ENCODE results near the gene PEF1. TPM values are rescaled to one million over a fixed set of nuclear protein-coding genes. Genes with fewer than 3 reads are reported as not detected.

PEF1 gene
- total RNA-seq, 1 donor from 2014 or later: 42.8 TPM

GRCh38 chr1:31657020-31657804 lies 12.5 kb upstream of the PEF1 start:
- Mint-ChIP-seq H3K27ac (no peak overlapping the region), H3K36me3 (ENCODE audit: insufficient read depth) (no peaks in the 10 kb centered on the region)

GRCh38 chr1:31655756-31656155 lies 11.1 kb upstream of the PEF1 start:
- Mint-ChIP-seq H3K27ac (peak overlapping the region; percentile 17), H3K36me3 (ENCODE audit: insufficient read depth) (no peaks in the 10 kb centered on the region), H3K27me3 (peaks cover 8% of the 10 kb centered on the region), H3K9me3 (ENCODE audit: low read depth) (no peaks in the 10 kb centered on the region), H3K4me1 (ENCODE audit: low read depth) (peaks cover 17% of the 10 kb centered on the region), H3K4me3 (ENCODE audit: low read depth) (no peak overlapping the region)
- no peak for TF ChIP-seq CTCF (IDR thresholded peaks at IDR 0.05; ENCODE audit: unreplicated experiment)
- DNase-seq (ENCODE audit: low spot score, unreplicated experiment): no peak

More at GRCh38 chr1:31657020-31657804, 12.5 kb upstream of the PEF1 start:
- Mint-ChIP-seq H3K27me3 (peaks cover 8% of the 10 kb centered on the region), H3K4me3 (ENCODE audit: low read depth) (no peak overlapping the region), H3K4me1 (ENCODE audit: low read depth) (peaks cover 12% of the 10 kb centered on the region), H3K9me3 (ENCODE audit: low read depth) (no peaks in the 10 kb centered on the region)
- no peak for TF ChIP-seq CTCF (IDR thresholded peaks at IDR 0.05; ENCODE audit: unreplicated experiment)
- no peak for DNase-seq (ENCODE audit: low spot score, unreplicated experiment)

GRCh38 chr1:31655104-31655503 lies 10.4 kb upstream of the PEF1 start:
- peaks cover 18% of the 10 kb centered on the region for H3K4me1 Mint-ChIP-seq (ENCODE audit: low read depth)
- no peak overlapping the region for H3K27ac Mint-ChIP-seq
- H3K9me3 Mint-ChIP-seq (ENCODE audit: low read depth): no peaks in the 10 kb centered on the region
- TF ChIP-seq CTCF (IDR thresholded peaks at IDR 0.05; ENCODE audit: unreplicated experiment): no peak
- H3K4me3 Mint-ChIP-seq (ENCODE audit: low read depth): no peak overlapping the region
- no peak for DNase-seq (ENCODE audit: low spot score, unreplicated experiment)
- H3K27me3 Mint-ChIP-seq: peaks cover 6% of the 10 kb centered on the region
- H3K36me3 Mint-ChIP-seq (ENCODE audit: insufficient read depth): no peaks in the 10 kb centered on the region

- Mint-ChIP-seq H3K36me3 (ENCODE audit: insufficient read depth) (no peaks in the 10 kb centered on the region), H3K9me3 (ENCODE audit: low read depth) (no peaks in the 10 kb centered on the region), H3K4me3 (ENCODE audit: low read depth) (no peak overlapping the region), H3K4me1 (ENCODE audit: low read depth) (peaks cover 18% of the 10 kb centered on the region), H3K27me3 (peaks cover 4% of the 10 kb centered on the region), H3K27ac (no peak overlapping the region)
- DNase-seq (ENCODE audit: low spot score, unreplicated experiment): no peak
- TF ChIP-seq CTCF (IDR thresholded peaks at IDR 0.05; ENCODE audit: unreplicated experiment): no peak
Measured at GRCh38 chr1:31654474-31654776, 9.7 kb upstream of the PEF1 start.

GRCh38 chr1:31653717-31654473 lies 9.2 kb upstream of the PEF1 start:
- Mint-ChIP-seq H3K9me3 (ENCODE audit: low read depth) (no peaks in the 10 kb centered on the region), H3K27me3 (peaks cover 4% of the 10 kb centered on the region), H3K27ac (no peak overlapping the region), H3K4me1 (ENCODE audit: low read depth) (peaks cover 18% of the 10 kb centered on the region), H3K4me3 (ENCODE audit: low read depth) (no peak overlapping the region), H3K36me3 (ENCODE audit: insufficient read depth) (no peaks in the 10 kb centered on the region)
- no peak for DNase-seq (ENCODE audit: low spot score, unreplicated experiment)
- no peak for TF ChIP-seq CTCF (IDR thresholded peaks at IDR 0.05; ENCODE audit: unreplicated experiment)

Measured in progenitor cell of endocrine pancreas (in vitro differentiated cells).